ENCODE measurements around the gene NELL2. TPM values are rescaled to one million over a fixed set of nuclear protein-coding genes. Genes with fewer than 3 reads are reported as not detected.

Gene NELL2
- polyA plus RNA-seq, 1 of the 3 experiments (the other 2 are of a cell fraction), result 0.35 TPM

DNA sequence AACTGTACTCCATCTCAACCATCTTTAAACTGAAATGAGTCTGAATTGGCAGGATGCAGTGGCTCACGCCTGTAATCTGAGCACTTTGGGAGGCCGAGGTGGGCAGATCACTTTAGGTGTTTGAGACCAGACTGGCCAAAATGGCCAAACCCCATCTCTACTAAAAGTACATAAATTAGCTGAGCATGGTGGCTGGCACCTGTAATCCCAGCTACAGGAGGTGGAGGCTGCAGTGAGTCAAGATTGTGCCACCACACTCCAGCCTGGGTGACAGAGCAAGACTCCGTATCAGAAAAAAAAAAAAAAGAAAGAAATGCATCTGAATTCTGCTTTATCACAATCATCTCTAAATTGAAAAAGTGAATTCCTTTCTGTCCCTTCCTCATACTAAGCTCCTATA, 110.3 kb downstream of the NELL2 start:
- WGBS (ENCODE audit: low lambda C conversion rate), result 58% methylated on average over 3 of the region's 3 CpGs
- Histone ChIP-seq H4K20me1 (ENCODE audit: insufficient read depth) (no peaks in the 10 kb centered on the region), H3K4me1 (ENCODE audit: control insufficient read depth in 1 of 2, insufficient read depth in 2 of 2, low read depth in 1 of 2, low read length in 1 of 2) (no peaks in the 10 kb centered on the region; a peak in 1 of 4 replicates), H3K9ac (no peak overlapping the region), H3K27me3 (ENCODE audit: insufficient read depth) (no peaks in the 10 kb centered on the region), H3K9me3 (no peaks in the 10 kb centered on the region), H3K9me2 (no peaks in the 10 kb centered on the region), H2AFZ (ENCODE audit: low read depth) (no peak overlapping the region), H3K27ac (ENCODE audit: low read depth in 2 of 2, low read length in 1 of 2) (no peak overlapping the region), H3F3A (replicated peaks; ENCODE audit: insufficient read depth) (no peaks in the 10 kb centered on the region), H3K79me2 (ENCODE audit: insufficient read depth) (no peaks in the 10 kb centered on the region), H3K4me3 (ENCODE audit: low read depth in 2 of 2, low read length in 1 of 2) (no peak overlapping the region), H3K36me3 (replicated peaks in 1 of 2; ENCODE audit: control insufficient read depth in 1 of 2, insufficient read depth in 2 of 2, low read length in 1 of 2) (no peaks in the 10 kb centered on the region), H3K4me2 (no peak overlapping the region)
- TF ChIP-seq, protein P1, sequence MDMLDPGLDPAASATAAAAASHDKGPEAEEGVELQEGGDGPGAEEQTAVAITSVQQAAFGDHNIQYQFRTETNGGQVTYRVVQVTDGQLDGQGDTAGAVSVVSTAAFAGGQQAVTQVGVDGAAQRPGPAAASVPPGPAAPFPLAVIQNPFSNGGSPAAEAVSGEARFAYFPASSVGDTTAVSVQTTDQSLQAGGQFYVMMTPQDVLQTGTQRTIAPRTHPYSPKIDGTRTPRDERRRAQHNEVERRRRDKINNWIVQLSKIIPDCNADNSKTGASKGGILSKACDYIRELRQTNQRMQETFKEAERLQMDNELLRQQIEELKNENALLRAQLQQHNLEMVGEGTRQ (IDR thresholded peaks at IDR 0.05; ENCODE audit: borderline replicate concordance, low read depth, low read length), result no peak
- TF ChIP-seq, protein P2, sequence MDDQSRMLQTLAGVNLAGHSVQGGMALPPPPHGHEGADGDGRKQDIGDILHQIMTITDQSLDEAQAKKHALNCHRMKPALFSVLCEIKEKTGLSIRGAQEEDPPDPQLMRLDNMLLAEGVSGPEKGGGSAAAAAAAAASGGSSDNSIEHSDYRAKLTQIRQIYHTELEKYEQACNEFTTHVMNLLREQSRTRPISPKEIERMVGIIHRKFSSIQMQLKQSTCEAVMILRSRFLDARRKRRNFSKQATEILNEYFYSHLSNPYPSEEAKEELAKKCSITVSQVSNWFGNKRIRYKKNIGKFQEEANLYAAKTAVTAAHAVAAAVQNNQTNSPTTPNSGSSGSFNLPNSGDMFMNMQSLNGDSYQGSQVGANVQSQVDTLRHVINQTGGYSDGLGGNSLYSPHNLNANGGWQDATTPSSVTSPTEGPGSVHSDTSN (IDR thresholded peaks at IDR 0.05), result no peak
- TF ChIP-seq FOSL2 (IDR thresholded peaks at IDR 0.05; ENCODE audit: borderline replicate concordance, low read depth) (no peak), NRF1 (IDR thresholded peaks at IDR 0.05; ENCODE audit: low read depth, low read length) (no peak)
- TF ChIP-seq, protein P3, sequence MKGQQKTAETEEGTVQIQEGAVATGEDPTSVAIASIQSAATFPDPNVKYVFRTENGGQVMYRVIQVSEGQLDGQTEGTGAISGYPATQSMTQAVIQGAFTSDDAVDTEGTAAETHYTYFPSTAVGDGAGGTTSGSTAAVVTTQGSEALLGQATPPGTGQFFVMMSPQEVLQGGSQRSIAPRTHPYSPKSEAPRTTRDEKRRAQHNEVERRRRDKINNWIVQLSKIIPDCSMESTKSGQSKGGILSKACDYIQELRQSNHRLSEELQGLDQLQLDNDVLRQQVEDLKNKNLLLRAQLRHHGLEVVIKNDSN (IDR thresholded peaks at IDR 0.05; ENCODE audit: borderline replicate concordance, low read depth), result no peak
- POLR2A ChIA-PET, result no interaction called here
- DNase-seq, result no peak
- CTCF ChIA-PET, result no interaction called here

DNA sequence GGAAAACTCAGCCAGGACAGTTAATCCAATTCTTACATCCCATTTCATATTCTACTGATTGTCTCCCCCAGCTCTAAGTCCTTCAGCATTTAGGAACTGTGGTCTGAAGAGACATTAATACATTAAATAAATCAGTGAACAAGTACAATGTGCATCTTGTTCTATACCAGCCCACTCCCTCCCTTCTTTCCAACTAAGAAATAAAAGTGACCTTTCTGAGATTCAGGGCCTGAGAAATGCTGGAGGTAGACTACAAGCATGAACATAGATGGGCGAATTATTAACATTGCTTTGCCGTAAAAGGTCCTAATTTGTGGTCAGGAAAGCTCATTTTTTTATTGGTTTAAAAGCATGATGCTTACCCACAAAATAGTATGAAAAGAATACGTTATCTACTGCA, 113.1 kb downstream of the NELL2 start:
- no peak for TF ChIP-seq SMC3 (IDR thresholded peaks at IDR 0.05; ENCODE audit: low read depth, low read length)
- TF ChIP-seq CHD2 (IDR thresholded peaks at IDR 0.05; ENCODE audit: low read length, partially characterized antibody), result no peak
- TF ChIP-seq FOSL2 (IDR thresholded peaks at IDR 0.05; ENCODE audit: borderline replicate concordance, low read depth), result no peak
- no peak for TF ChIP-seq MXI1 (IDR thresholded peaks at IDR 0.05; ENCODE audit: low read depth, low read length)
- TF ChIP-seq, protein P1 (IDR thresholded peaks at IDR 0.05; ENCODE audit: borderline replicate concordance, low read depth, low read length), result no peak
- no peak for TF ChIP-seq TAF1 (IDR thresholded peaks at IDR 0.05; ENCODE audit: borderline replicate concordance, low read depth, low read length)
- WGBS (ENCODE audit: low lambda C conversion rate), result 28% methylated on average over 3 of the region's 3 CpGs
- Histone ChIP-seq H3K9ac (no peak overlapping the region), H3F3A (replicated peaks; ENCODE audit: insufficient read depth) (no peaks in the 10 kb centered on the region), H3K27ac (ENCODE audit: low read depth in 2 of 2, low read length in 1 of 2) (no peak overlapping the region), H3K4me1 (ENCODE audit: control insufficient read depth in 1 of 2, insufficient read depth in 2 of 2, low read depth in 1 of 2, low read length in 1 of 2) (no peaks in the 10 kb centered on the region; a peak in 1 of 4 replicates), H3K9me2 (no peaks in the 10 kb centered on the region), H4K20me1 (ENCODE audit: insufficient read depth) (no peaks in the 10 kb centered on the region), H3K79me2 (ENCODE audit: insufficient read depth) (no peaks in the 10 kb centered on the region), H3K4me2 (no peak overlapping the region), H3K4me3 (ENCODE audit: low read depth in 2 of 2, low read length in 1 of 2) (no peak overlapping the region), H2AFZ (ENCODE audit: low read depth) (no peak overlapping the region), H3K27me3 (ENCODE audit: insufficient read depth) (no peaks in the 10 kb centered on the region), H3K36me3 (replicated peaks in 1 of 2; ENCODE audit: control insufficient read depth in 1 of 2, insufficient read depth in 2 of 2, low read length in 1 of 2) (no peaks in the 10 kb centered on the region), H3K9me3 (no peaks in the 10 kb centered on the region)
- no peak for DNase-seq
- ChIA-PET POLR2A (no interaction called here), CTCF (interaction anchor here (2.5 kb wide), 1 partner anchor 11 kb away, joined by 11 read pairs; no protein-coding TSS in a partner anchor)

All from SK-N-SH (cell line).